ENCODE data around the gene TBPL1.
"Not testable (repeated sequence)": the region's sequence is repeated elsewhere in the genome, so short reads cannot be mapped to it uniquely, and the experiment has no call there.

The TBPL1 gene

GRCh38 chr6:133953634-133954415 is 801 bp downstream of the TBPL1 start:
- no peak for DNase-seq (ENCODE audit: low spot score)

DNA sequence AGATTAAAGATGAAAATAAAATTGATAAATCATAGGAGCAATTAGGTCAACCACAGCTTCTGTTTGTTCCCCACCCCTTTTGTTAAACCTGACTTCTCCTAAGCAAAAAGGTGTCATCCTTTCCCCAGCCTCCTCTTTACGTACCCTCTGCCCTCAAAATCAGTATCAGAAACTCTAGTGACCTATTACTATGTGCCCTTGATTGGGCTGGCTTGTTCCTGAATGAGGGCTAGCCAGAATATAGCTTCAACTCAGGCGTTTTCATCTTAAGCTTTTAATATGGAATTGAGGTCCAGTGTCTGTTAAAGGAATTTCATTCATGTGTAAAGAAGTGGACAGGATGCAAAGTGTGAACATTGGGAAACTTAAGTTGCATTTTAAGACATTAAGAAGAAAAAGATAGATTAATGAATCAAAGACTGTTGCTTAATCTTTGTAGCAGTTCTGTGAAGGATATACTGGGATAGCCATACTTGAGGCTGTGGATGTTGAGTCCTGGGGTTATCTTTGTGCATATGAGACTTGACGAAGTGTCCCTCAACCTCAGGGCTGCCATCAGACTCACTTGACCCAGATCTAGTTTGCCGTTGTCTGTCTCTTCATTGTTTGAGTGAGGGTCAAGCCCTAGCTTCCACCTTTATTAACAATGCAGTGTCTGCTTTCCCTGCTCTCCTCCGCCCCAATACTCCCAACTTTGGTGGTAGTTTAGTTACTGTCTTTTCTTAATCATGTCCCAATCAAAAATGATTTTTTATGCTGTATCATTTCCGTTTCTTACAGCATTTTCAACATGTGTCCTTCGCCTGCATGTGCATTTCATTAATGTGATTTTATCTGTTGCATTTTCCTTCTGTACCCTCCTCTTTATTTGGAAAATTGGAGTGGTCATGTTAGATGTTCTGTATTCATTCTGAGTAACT is 1.9 kb downstream of the TBPL1 start:
- no peak for DNase-seq (ENCODE audit: low spot score)

- no peak for DNase-seq (ENCODE audit: low spot score)
Observed at GRCh38 chr6:133955582-133956415, 2.8 kb downstream of the TBPL1 start.

DNA sequence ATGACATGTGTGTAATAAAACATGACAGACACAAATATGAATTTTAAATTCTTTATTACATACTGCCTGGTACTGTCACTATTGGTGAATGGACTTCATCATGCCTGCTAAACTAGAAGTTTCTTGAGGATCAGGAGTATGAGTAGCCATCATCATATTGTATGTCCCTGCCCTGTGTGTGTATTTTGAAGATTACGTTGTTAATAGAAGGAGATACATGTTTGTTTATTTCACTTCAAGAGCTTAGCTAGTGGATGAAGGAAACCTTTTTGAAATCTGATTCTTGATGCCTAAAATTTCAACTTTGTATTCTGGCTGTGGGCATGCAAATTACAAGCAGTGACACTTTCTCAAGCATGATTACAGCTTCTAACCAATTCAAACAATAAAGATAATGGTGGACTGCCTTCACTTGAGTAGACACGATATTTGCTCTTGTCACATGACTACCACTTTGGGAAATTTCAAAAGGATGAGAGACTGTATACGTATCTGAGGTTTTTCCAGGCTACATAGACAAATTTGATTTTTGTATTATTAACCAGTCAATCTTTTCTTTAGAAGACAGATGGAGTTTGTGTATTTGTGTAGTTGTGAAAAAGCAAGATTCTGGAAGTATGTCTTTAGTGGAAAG is 3.5 kb downstream of the TBPL1 start:
- DNase-seq (ENCODE audit: low spot score) = no peak

DNA sequence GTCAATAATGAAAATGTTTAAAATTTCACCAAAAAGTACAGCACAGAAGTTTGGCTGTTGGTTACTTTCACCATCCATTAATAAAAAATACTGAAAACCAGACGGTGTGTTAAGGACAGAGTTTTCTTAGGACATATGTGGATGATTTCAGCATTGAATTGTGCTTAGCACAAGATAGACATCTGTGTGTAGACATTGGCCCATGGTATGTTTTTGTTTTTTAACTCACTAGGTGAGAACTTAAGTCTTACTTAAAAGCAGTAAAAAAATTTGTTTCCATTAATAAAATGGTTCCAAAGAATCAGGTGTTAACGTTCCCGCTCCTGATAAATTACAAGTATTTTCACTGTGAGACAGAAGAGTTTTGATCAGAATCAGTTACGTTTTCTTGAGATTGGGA is 4.2 kb downstream of the TBPL1 start:
- DNase-seq (ENCODE audit: low spot score) = no peak

DNA sequence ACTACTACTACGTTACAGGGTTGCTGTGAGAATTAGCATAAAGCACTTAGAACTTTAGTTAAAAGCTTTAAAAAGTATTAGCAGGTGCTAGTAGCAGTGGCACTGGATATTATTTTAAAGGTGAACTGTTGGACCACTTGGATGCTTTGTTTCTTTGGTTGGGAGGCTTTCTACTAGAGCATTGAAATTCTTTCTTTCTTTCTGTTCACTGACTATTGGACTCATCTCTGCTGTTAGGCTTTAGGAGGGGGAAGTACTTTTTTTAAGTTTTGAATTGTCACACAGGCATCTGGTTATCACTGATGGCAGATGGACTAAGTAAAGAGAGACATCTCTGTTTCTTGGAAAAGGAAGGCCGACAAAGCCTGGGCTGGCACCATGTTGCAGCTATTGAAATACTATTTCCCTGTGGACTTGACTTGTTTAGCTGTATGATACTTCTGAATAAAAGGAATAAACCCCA is 4.8 kb downstream of the TBPL1 start:
- no peak for DNase-seq (ENCODE audit: low spot score)

GRCh38 chr6:133958791-133959190 is 5.8 kb downstream of the TBPL1 start:
- DNase-seq (ENCODE audit: low spot score) = no peak

DNA sequence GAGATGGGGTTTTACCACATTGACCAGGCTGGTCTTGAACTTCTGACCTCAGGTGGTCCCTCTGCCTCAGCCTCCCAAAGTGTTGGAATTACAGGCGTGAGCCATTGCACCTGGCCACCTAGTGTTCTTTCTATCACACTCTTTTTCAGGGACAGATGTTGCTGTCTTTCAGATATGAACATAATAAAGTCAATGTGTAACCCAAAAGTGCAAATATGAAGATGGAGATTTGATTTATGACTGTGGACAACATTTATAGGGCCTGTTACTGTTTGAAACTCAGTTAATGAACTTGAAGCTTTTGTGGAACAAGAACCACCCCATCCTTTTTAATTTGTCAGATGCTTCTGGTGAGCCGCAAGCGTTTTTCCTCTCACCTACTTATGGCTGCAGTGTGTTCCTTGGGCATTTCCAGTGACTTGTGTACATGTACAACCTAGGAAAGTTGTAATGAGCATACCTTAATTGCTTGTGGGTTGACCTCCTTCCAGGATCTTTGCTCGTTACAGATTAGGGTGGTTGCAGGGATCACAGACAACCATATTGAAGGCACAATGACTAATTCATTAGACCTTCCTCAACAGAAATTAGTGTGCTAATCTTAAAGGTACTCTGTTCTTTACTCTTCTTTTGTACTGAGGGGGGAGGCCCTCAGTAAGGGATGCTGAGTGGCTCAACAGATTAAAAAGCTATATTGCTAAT is 6.8 kb downstream of the TBPL1 start:
- no peak for DNase-seq (ENCODE audit: low spot score)

DNA sequence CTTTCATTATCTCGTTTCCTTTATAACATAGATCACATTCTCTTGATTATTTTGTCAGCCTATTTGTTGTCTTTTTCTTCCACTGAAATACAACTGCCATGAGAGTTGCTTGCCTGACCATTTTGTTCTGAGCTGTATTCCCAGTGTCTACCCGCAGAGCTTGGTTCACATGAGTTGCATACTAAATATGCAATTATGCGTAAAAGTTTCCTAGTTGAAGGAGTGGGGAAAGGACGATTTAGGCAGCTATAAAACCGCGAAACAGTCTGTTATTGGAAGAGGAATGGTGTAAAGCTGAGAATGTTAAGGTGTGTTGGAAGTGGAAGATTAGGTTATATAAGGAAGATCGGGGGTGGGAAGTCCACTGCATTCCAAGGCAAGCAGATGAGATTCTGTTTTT is 8.8 kb downstream of the TBPL1 start:
- DNase-seq (ENCODE audit: low spot score) = no peak

DNA sequence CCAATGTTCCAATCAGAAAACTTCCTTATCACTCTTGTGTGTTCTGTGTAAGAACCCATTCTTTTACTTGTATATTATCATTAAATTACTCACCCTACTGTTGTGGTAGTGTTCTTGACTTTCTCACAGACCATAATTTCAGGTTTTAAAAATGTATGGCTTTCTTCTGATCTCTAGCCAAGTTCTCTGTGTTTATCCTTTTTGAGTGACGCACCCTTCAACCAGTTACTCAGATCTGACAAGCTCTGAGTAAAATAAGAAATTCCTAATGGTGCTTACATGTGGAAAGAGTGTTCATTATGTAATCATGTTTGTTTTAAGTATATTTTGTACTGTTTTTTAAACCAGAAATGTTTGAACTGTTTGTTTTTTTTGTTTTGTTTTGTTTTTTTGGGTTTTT is 11.0 kb downstream of the TBPL1 start:
- DNase-seq (ENCODE audit: low spot score) = no peak

GRCh38 chr6:133964702-133965101 is 11.7 kb downstream of the TBPL1 start:
- no peak for DNase-seq (ENCODE audit: low spot score)

- no peak for DNase-seq (ENCODE audit: low spot score)
Observed at GRCh38 chr6:133965817-133966360, 12.9 kb downstream of the TBPL1 start.

DNA sequence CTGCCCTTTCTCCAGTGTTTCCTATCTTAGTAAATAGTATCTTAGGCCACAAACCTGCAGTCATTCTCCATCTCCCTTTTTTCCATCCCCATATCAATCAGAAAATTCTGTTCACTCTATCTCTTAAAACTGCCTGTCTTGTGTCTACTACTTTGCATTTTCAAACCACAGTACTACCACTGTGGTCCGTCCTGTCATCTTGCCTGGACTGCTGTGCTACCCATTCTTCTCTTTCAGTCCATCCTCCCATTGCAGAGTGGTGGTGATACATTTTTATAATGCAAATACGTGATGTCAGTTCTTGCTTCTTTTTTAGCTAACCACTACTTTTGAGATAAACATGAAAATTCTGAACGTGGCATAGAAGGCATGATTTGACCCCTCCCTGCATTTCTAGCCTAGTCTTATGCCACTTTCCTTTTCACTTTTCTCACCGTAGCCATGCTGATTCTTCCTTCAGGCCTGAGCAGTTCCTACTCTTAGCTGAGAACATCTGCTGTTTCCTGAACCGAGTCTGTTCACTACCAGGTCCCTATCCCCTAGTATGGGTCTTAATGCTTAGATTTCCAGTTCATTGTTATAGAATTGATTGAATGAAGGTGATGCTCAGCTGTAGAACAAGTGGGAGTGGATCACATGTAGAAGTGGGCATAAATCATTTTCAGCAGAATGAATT is 13.8 kb downstream of the TBPL1 start:
- no peak for DNase-seq (ENCODE audit: low spot score)

DNA sequence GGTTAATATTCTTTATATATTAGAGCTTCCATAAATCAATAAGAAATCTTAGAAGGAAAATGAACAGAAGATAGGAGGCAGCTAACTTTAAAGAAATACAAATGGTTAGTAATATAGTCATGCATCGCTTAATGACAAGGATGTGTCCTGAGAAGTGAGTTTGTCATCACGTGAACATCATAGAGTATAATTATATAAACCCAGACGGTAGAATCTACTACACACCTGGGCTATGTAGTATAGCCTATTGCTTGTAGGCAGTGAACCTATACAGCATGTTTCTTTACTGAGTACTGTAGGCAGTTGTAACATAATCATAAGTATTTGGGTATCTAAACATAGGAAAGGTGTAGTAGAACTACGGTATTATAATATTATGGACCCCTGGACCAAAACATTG is 14.3 kb downstream of the TBPL1 start:
- no peak for DNase-seq (ENCODE audit: low spot score)

GRCh38 chr6:133967835-133968234 is 14.8 kb downstream of the TBPL1 start:
- DNase-seq (ENCODE audit: low spot score) = not testable (repeated sequence)

- DNase-seq (ENCODE audit: low spot score) = no peak
Observed at GRCh38 chr6:133969285-133969920, 16.4 kb downstream of the TBPL1 start.

DNA sequence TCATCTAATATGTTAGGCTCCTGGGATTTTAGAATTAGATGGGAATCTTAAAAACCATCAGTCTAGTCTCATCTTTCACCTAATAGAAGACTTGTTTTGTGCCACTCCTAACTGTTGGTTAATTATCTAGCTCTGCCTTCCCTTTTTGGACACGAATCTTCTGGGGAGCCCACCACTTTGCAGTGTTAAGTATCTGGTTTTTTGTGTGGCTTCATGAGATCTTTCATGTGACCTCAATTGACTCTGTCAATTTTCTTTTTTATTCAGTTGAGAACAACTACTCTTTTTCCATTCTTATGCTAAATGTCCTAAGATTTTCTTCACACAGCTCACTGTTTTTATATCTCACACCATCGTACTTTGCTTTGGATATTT is 16.9 kb downstream of the TBPL1 start:
- DNase-seq (ENCODE audit: low spot score) = no peak

DNA sequence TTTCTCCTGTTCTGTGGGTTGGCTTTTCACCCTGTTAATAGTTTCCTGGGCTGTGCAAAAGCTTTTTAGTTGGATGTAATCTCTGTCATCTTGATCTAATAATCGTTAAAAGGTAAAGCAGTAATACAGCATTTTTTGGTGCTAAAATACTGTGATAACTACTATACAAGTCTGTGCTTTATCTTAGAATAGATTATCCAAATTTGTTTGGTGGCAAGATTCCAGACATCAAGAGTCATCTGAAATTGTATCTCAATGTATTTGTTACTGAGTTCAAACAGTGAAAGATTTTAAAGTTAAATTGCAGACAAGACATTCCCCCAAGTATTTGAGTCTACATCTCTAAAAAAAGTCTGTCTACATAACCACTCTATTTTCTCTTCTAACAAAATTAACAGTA is 18.8 kb downstream of the TBPL1 start:
- DNase-seq (ENCODE audit: low spot score) = no peak

GRCh38 chr6:133972388-133972787 is 19.4 kb downstream of the TBPL1 start:
- DNase-seq (ENCODE audit: low spot score) = no peak

Measured in ecto neural progenitor cell (in vitro differentiated cells).